HEK293 (cell line): Measurements from ENCODE around the gene RYR2.
A peak's percentile ranks its signal among the peaks of the same experiment; 100 is the strongest.

Experiments
- CTCF ChIA-PET: fragments of 350-600 bp; formaldehyde crosslinking; extraction: SDS; loops from one replicate; lab custom pipeline; 2021; ENCODE audit warnings: antibody characterized with exemption; lab: Yijun Ruan, JAX
- POLR2A ChIA-PET: fragments of 300-600 bp; formaldehyde crosslinking; extraction: SDS; loops from one replicate; lab custom pipeline; 2020; ENCODE audit warnings: antibody characterized with exemption, inconsistent platforms; lab: Yijun Ruan, JAX
- H3K27ac ChIP-seq: fragments of 200-500 bp; sonication (Bioruptor generic); 2 replicates; pipeline ENCODE4 v1.5.1; 2014; ENCODE audit warnings: low read depth, low read length, control low read depth, inconsistent platforms; ENCODE audit errors: extremely low read depth
- H3K36me3 ChIP-seq, 2 experiments: fragments of 200-500 bp in 1 of 2; sonication (Bioruptor generic) in 1 of 2; 1 replicate in 1 of 2; 2 replicates in 1 of 2; pipeline ENCODE4 v1.5.1; 2014 to 2017; ENCODE audit warnings: inconsistent platforms in 2 of 2, low read length in 2 of 2; ENCODE audit not compliant: control insufficient read depth in 2 of 2, insufficient read depth in 1 of 2
- H3K4me1 ChIP-seq: fragments of 200-500 bp; sonication (Bioruptor generic); 2 replicates; pipeline ENCODE4 v1.5.1; 2014; ENCODE audit warnings: mild to moderate bottlenecking, low read length, inconsistent platforms; ENCODE audit not compliant: control insufficient read depth, insufficient read depth
- H3K4me3 ChIP-seq: 2 replicates; pipeline ENCODE4 v1.5.1; 2011; ENCODE audit warnings: low read depth, mild to moderate bottlenecking, control low read depth, low read length, moderate library complexity
- H3K9me3 ChIP-seq: fragments of 200-500 bp; sonication (Bioruptor generic); 2 replicates; pipeline ENCODE4 v1.5.1; 2014; ENCODE audit warnings: low read depth, low read length, inconsistent platforms; ENCODE audit not compliant: control insufficient read depth, insufficient read depth
- MYNN ChIP-seq: fragments of 450-650 bp; formaldehyde crosslinking; IDR thresholded peaks from 2 replicates; pipeline ENCODE4 v1.5.1; 2016; ENCODE audit warnings: missing biosample characterization, missing genetic modification characterization, borderline replicate concordance
- SP7 ChIP-seq: fragments of 450-650 bp; formaldehyde crosslinking; IDR thresholded peaks from 2 replicates; pipeline ENCODE4 v1.5.1; 2016; ENCODE audit warnings: missing biosample characterization, missing genetic modification characterization
- ZBTB17 ChIP-seq: fragments of 450-650 bp; formaldehyde crosslinking; IDR thresholded peaks from 2 replicates; pipeline ENCODE4 v1.5.1; 2016; ENCODE audit warnings: missing biosample characterization, missing genetic modification characterization
- ZBTB8A ChIP-seq: fragments of 450-650 bp; formaldehyde crosslinking; IDR thresholded peaks from 2 replicates; pipeline ENCODE4 v1.5.1; 2016; ENCODE audit warnings: missing biosample characterization, missing genetic modification characterization
- ZNF132 ChIP-seq: fragments of 450-650 bp; formaldehyde crosslinking; IDR thresholded peaks from 2 replicates; pipeline ENCODE4 v1.5.1; 2017; ENCODE audit warnings: missing biosample characterization, missing genetic modification characterization, borderline replicate concordance
- ZNF133 ChIP-seq: fragments of 450-650 bp; formaldehyde crosslinking; IDR thresholded peaks from 2 replicates; pipeline ENCODE4 v1.5.1; 2016; ENCODE audit warnings: missing biosample characterization, missing genetic modification characterization
- ZNF184 ChIP-seq: fragments of 450-650 bp; IDR thresholded peaks from 2 replicates; pipeline ENCODE4 v1.5.1; 2018; ENCODE audit warnings: missing biosample characterization, mild to moderate bottlenecking, missing genetic modification characterization
- ZNF248 ChIP-seq: fragments of 450-650 bp; formaldehyde crosslinking; IDR thresholded peaks from 2 replicates; pipeline ENCODE4 v1.5.1; 2017; ENCODE audit warnings: missing biosample characterization, missing genetic modification characterization
- ZNF266 ChIP-seq: fragments of 450-650 bp; formaldehyde crosslinking; IDR thresholded peaks from 2 replicates; pipeline ENCODE4 v1.5.1; 2016; ENCODE audit warnings: missing biosample characterization, missing genetic modification characterization, low read depth
- ZNF324 ChIP-seq: fragments of 450-650 bp; formaldehyde crosslinking; IDR thresholded peaks from 2 replicates; pipeline ENCODE4 v1.5.1; 2016; ENCODE audit warnings: missing biosample characterization, missing genetic modification characterization
- ZNF416 ChIP-seq: fragments of 450-650 bp; formaldehyde crosslinking; IDR thresholded peaks from 2 replicates; pipeline ENCODE4 v1.5.1; 2016; ENCODE audit warnings: missing biosample characterization, missing genetic modification characterization
- ZNF514 ChIP-seq: fragments of 450-650 bp; formaldehyde crosslinking; IDR thresholded peaks from 2 replicates; pipeline ENCODE4 v1.5.1; 2016; ENCODE audit warnings: missing biosample characterization, missing genetic modification characterization
- ZNF521 ChIP-seq: fragments of 450-650 bp; formaldehyde crosslinking; IDR thresholded peaks from 2 replicates; pipeline ENCODE4 v1.5.1; 2017; ENCODE audit warnings: missing biosample characterization, mild to moderate bottlenecking, missing genetic modification characterization
- ZNF555 ChIP-seq: fragments of 450-650 bp; formaldehyde crosslinking; conservative IDR thresholded peaks from 2 replicates; pipeline ENCODE4 v1.5.1; 2017; ENCODE audit warnings: missing biosample characterization, mild to moderate bottlenecking, missing genetic modification characterization, inconsistent platforms
- ZNF596 ChIP-seq: fragments of 450-650 bp; IDR thresholded peaks from 2 replicates; pipeline ENCODE4 v1.5.0; 2018; ENCODE audit warnings: missing biosample characterization, mild to moderate bottlenecking, missing genetic modification characterization, moderate library complexity
- ZNF660 ChIP-seq: fragments of 450-650 bp; IDR thresholded peaks from 2 replicates; pipeline ENCODE4 v1.5.1; 2018; ENCODE audit warnings: missing biosample characterization, mild to moderate bottlenecking, missing genetic modification characterization
- TF ChIP-seq, protein P1 (sequence below): fragments of 450-650 bp; formaldehyde crosslinking; IDR thresholded peaks from 2 replicates; pipeline ENCODE4 v1.5.1; 2016; ENCODE audit warnings: missing biosample characterization, missing genetic modification characterization
- TF ChIP-seq, protein P2 (sequence below): fragments of 450-650 bp; formaldehyde crosslinking; IDR thresholded peaks from 2 replicates; pipeline ENCODE4 v1.5.1; 2016; ENCODE audit warnings: missing biosample characterization, missing genetic modification characterization
- TF ChIP-seq, protein P3 (sequence below): fragments of 450-650 bp; formaldehyde crosslinking; IDR thresholded peaks from 2 replicates; pipeline ENCODE4 v1.5.1; 2016; ENCODE audit warnings: missing biosample characterization, missing genetic modification characterization
- TF ChIP-seq, protein P4 (sequence below): fragments of 450-650 bp; formaldehyde crosslinking; IDR thresholded peaks from 2 replicates; pipeline ENCODE4 v1.5.0; 2017; ENCODE audit warnings: missing biosample characterization, missing genetic modification characterization, borderline replicate concordance
- TF ChIP-seq, protein P5 (sequence below): fragments of 450-650 bp; IDR thresholded peaks from 2 replicates; pipeline ENCODE4 v1.5.1; 2018; ENCODE audit warnings: missing biosample characterization, mild to moderate bottlenecking, missing genetic modification characterization

The RYR2 gene

DNA sequence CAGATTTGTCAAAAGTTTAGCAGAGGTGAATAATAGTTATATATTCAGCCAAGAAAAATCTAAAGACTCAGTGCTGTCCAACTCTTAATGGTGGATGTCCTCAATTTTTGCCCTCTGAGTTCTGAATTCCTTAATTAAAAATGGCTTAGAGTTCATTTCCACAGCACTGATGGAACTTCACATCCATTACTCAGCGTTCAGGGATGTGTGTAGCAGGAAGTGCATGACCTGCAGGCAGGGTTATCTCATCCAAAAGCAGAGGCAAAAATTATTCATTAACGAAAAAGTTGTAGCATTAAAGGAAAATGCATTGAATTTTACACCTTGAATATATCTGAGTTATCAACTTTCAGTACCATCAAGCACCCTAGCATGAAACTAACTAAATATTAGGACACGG, 752.1 kb downstream of the RYR2 start:
- no peaks in the 10 kb centered on the region for H3K9me3 ChIP-seq
- peaks cover 2% of the 10 kb centered on the region; the same call in 1 of the 2 replicates for H3K4me1 ChIP-seq
- ChIA-PET CTCF (interaction anchor here (9.4 kb wide), 1 partner anchor 13 kb away, joined by 48 read pairs; no protein-coding TSS in a partner anchor), POLR2A (no interaction called here)
- TF ChIP-seq, protein P1, sequence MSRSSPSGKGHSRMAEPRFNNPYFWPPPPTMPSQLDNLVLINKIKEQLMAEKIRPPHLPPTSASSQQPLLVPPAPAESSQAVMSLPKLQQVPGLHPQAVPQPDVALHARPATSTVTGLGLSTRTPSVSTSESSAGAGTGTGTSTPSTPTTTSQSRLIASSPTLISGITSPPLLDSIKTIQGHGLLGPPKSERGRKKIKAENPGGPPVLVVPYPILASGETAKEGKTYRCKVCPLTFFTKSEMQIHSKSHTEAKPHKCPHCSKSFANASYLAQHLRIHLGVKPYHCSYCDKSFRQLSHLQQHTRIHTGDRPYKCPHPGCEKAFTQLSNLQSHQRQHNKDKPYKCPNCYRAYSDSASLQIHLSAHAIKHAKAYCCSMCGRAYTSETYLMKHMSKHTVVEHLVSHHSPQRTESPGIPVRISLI (tag by site-specific recombination), result no peak
- TF ChIP-seq ZNF521 (tag by site-specific recombination) (no peak), ZNF184 (tag by site-specific recombination) (no peak), ZNF133 (tag by site-specific recombination) (no peak), ZNF596 (no peak), ZNF266 (tag by site-specific recombination) (no peak), ZBTB17 (tag by site-specific recombination) (peak; percentile 46; the same call in 1 of the 2 replicates), ZNF416 (no peak)
- TF ChIP-seq, protein P2, sequence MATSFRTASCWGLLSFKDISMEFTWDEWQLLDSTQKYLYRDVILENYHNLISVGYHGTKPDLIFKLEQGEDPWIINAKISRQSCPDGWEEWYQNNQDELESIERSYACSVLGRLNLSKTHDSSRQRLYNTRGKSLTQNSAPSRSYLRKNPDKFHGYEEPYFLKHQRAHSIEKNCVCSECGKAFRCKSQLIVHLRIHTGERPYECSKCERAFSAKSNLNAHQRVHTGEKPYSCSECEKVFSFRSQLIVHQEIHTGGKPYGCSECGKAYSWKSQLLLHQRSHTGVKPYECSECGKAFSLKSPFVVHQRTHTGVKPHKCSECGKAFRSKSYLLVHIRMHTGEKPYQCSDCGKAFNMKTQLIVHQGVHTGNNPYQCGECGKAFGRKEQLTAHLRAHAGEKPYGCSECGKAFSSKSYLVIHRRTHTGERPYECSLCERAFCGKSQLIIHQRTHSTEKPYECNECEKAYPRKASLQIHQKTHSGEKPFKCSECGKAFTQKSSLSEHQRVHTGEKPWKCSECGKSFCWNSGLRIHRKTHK (tag by site-specific recombination), result no peak
- H3K27ac ChIP-seq, result no peak overlapping the region
- H3K4me3 ChIP-seq, result no peak overlapping the region
- no peaks in the 10 kb centered on the region for H3K36me3 ChIP-seq

DNA sequence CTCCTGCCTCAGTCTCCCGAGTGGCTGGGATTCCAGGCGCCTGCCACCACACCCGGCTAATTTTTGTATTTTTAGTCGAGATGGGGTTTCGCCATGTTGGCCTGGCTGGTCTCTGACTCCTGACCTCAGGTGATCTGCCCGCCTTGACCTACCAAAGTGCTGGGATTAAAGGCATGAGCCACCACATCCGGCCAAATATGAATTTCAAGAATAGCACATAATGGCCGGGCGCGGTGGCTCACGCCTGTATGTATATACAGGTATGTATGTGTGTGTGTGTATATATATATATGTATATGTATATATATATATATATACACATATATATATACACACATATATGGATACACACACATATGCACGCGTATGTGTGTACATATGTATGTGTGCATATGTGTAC, 753.6 kb downstream of the RYR2 start:
- ChIA-PET CTCF (interaction anchor here (1.0 to 9.4 kb wide), 2 partner anchors 11 to 38 kb away, joined by 3 to 48 read pairs; no protein-coding TSS in a partner anchor), POLR2A (no interaction called here)
- H3K4me3 ChIP-seq, result no peak overlapping the region
- H3K4me1 ChIP-seq, result peaks cover 2% of the 10 kb centered on the region; the same call in 1 of the 2 replicates
- no peaks in the 10 kb centered on the region for H3K36me3 ChIP-seq
- H3K9me3 ChIP-seq, result no peaks in the 10 kb centered on the region
- H3K27ac ChIP-seq, result no peak overlapping the region
- TF ChIP-seq ZNF132 (tag by site-specific recombination) (no peak), ZNF660 (tag by site-specific recombination) (no peak), SP7 (tag by site-specific recombination) (no peak), ZBTB8A (tag by site-specific recombination) (no peak), ZBTB17 (tag by site-specific recombination) (no peak), ZNF324 (tag by site-specific recombination) (no peak), ZNF514 (tag by site-specific recombination) (no peak), ZNF555 (tag by site-specific recombination) (no peak), ZNF248 (tag by site-specific recombination) (no peak), MYNN (tag by site-specific recombination) (no peak)
- TF ChIP-seq, protein P3, sequence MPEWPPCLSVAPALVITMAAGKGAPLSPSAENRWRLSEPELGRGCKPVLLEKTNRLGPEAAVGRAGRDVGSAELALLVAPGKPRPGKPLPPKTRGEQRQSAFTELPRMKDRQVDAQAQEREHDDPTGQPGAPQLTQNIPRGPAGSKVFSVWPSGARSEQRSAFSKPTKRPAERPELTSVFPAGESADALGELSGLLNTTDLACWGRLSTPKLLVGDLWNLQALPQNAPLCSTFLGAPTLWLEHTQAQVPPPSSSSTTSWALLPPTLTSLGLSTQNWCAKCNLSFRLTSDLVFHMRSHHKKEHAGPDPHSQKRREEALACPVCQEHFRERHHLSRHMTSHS, result no peak
- TF ChIP-seq, protein P4, sequence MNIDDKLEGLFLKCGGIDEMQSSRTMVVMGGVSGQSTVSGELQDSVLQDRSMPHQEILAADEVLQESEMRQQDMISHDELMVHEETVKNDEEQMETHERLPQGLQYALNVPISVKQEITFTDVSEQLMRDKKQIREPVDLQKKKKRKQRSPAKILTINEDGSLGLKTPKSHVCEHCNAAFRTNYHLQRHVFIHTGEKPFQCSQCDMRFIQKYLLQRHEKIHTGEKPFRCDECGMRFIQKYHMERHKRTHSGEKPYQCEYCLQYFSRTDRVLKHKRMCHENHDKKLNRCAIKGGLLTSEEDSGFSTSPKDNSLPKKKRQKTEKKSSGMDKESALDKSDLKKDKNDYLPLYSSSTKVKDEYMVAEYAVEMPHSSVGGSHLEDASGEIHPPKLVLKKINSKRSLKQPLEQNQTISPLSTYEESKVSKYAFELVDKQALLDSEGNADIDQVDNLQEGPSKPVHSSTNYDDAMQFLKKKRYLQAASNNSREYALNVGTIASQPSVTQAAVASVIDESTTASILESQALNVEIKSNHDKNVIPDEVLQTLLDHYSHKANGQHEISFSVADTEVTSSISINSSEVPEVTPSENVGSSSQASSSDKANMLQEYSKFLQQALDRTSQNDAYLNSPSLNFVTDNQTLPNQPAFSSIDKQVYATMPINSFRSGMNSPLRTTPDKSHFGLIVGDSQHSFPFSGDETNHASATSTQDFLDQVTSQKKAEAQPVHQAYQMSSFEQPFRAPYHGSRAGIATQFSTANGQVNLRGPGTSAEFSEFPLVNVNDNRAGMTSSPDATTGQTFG, result no peak
- TF ChIP-seq, protein P5, sequence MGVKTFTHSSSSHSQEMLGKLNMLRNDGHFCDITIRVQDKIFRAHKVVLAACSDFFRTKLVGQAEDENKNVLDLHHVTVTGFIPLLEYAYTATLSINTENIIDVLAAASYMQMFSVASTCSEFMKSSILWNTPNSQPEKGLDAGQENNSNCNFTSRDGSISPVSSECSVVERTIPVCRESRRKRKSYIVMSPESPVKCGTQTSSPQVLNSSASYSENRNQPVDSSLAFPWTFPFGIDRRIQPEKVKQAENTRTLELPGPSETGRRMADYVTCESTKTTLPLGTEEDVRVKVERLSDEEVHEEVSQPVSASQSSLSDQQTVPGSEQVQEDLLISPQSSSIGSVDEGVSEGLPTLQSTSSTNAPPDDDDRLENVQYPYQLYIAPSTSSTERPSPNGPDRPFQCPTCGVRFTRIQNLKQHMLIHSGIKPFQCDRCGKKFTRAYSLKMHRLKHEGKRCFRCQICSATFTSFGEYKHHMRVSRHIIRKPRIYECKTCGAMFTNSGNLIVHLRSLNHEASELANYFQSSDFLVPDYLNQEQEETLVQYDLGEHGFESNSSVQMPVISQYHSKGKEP (tag by site-specific recombination), result no peak
- TF ChIP-seq, all 188 proteins: peak for 0
